SIG-M5 treated with dmso at 0.1 percent for 504 hours (cell line): ENCODE results near the gene ADAMTS2.

Experiments
- DNase-seq: peaks from one replicate; lab custom pipeline; 2025; ENCODE audit not compliant: unreplicated experiment; lab: John Stamatoyannopoulos, UW

Gene ADAMTS2

DNA sequence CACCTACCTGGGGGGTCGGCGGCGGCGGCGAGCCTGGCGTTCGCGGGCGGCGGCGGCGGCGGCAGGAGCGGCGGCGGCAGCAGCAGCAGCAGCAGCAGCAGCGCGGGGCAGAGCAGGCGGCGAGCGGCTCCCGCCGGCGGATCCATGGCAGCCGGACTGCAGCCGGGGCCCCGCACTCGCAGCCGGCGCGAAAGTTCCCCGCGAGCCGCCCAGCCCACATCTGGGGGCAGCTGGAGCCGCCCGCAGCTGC is 153 bp downstream of the ADAMTS2 start:
- DNase-seq, result no peak

- DNase-seq, result no peak
Observed at GRCh38 chr5:179344431-179345182, 654 bp downstream of the ADAMTS2 start.

- DNase-seq, result peak; percentile 18
Observed at GRCh38 chr5:179343719-179344430, 1.4 kb downstream of the ADAMTS2 start.

- DNase-seq, result no peak
Observed at GRCh38 chr5:179343021-179343718, 2.1 kb downstream of the ADAMTS2 start.

DNA sequence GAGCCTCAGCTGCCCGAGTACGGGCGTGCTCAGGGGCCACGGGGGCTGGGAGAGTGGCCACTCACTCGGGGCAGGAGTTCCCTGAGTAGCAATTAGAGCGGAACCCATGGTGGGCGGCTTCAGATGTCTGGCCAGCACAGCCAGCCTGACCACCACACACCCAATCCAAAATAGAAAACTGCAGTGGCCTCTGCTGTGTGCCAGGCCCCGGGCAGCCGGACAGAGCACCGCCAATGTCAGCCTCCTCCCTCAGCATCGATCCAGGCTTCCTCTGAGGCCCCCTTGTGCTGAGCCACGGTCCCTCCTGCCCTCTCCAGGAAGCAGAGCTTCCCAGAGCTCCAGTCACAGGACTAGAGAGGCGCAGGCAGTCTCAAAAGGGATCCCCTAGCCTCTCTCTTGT is 2.7 kb downstream of the ADAMTS2 start:
- no peak for DNase-seq

DNA sequence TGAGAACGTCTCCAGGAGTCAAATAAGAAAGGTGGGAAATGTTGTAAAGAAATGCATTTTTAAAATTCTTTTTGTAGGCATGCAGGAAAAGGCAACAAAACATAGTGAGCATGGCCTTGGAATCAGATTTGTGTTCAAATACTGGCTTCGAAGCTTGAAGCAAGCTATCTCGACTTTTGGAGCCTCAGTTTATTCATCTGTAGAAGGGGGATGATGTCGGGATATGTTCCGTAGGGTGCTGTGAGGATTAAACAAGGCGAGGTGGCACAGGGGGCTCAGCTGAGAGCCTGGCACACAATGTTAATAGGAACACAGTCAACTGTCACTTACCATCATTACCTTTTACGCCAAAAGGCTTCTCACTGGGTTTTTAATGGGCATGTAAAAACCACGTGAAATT is 4.8 kb downstream of the ADAMTS2 start:
- DNase-seq, result no peak

- DNase-seq, result no peak
Observed at GRCh38 chr5:179339996-179340395, 5.3 kb downstream of the ADAMTS2 start.

DNA sequence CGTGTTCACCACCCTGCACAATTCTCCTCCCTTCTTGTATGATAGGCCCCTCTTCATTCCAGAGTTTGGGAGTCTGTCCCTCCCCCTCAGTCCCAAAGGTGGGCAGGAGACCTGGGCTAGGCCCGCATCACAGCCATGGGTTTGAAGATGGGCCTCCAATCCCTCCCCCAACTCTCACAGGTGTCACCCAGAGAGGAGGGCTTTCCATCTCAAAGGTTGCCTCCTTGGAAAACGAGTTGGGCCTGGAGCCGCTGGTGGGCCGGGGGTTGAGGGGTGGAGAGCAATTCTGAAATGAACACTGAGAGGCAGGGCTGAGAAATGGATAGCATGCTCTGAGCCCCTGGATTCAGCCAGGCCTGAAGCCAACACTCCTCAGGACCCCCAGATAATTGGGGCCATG is 6.2 kb downstream of the ADAMTS2 start:
- DNase-seq, result no peak

GRCh38 chr5:179337796-179338676 is 7.2 kb downstream of the ADAMTS2 start:
- no peak for DNase-seq

- no peak for DNase-seq
Observed at GRCh38 chr5:179336871-179337795, 8.1 kb downstream of the ADAMTS2 start.

DNA sequence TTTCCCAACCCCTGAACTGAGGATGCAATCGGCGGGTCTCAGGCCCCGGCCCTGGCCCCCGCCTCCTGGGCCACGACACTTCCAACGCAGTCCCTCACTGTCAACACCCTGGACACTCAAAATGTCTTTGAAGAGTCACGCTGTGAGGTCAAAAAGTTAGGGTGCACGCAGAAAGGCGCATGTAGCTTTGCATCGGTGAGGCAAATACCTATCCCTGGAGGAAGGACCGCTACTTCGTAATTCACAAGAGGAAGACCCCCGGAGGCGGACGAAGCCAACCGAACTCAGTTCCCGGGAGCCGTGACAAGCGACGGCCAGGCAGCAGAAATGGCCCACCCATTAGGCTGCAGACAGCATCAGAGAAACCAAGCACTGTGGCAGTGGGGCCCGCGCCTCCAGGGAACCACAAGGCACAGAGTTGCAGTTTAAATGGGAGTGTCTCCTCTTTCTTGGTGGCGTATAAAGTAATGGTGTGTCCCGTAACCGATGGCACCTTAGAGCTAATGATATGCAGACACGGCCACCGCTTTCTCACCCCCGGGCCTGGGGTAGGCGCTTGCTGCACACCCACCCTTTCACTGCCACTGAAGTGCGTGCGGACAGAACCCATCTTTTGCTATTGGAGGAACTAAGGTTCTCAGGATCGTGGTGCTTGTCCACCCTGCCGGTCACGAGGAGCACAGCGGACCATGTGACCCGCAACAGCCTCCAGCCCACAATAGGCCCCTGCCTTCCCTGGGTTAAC is 9.0 kb downstream of the ADAMTS2 start:
- no peak for DNase-seq

DNA sequence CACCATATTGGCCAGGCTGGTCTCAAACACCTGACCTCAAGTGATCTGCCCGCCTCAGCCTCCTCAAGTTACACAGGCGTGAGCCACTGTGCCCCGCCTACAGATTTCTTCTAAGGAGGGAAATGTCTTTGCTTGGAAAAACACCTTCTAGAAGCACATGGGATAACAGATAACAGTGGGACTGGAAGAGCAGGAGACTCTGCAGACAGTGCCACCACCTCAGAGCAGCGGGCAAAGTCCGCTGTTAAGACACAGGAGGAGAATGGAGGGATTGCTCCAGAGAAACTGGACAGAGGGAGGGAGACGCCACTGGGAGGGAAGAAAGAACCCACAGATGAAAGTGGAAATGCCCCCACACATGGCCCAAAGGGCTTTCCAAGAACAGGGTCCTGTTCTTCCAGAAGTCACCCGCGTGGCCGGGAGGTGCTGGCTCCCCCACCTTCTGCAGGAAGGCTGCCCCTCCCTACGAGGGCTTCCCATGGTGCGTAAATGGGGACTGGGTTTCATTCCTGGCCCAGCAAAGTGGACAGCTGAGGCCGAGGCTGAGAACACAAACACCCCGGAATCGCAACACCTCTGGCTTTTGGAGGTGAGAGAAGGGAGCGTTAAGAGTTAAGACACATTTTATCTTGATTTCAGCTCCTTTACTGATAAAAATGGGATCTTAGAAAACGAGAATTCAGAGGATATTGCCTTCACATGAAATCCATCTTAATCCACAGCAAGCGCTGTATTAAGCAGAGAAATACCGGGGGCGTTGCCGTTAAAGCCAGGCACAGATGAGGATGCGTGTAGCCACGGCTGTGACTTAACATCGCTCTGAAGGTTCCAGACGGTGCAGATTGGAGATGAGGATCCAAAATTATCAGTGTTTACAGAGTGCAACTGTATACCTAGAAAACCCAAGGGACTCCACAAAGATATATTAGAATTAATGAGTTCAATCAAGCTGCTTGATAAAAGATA is 11.2 kb downstream of the ADAMTS2 start:
- DNase-seq, result no peak

DNA sequence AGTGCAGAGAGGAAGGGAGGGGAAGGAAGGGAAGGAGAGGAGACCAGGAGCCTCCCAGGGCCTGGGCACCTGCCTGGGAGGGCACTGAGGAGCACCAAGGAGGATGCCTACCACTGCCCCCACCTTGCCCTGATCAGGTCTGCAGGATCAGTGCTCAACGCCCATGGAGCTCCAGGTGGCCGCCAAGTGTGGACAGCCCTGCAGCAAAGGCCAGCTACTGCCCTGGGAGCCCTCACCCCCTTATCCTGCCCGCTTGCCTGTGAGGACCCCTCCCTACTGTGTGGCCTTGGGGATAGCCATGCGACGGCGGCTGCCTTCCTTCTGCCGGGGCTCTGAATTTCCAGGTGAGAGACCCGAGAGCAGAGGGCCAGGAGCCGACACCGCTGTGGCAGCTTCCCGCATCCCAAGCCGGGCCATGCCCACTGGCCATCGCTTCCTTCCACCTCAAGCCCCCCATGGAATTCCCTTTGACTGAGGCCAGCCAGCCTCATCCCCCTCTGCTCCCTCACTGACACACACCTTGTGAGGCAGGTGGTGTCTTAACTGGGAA is 12.4 kb downstream of the ADAMTS2 start:
- no peak for DNase-seq

- DNase-seq, result no peak
Observed at GRCh38 chr5:179331591-179332375, 13.5 kb downstream of the ADAMTS2 start.

- DNase-seq, result no peak
Observed at GRCh38 chr5:179330186-179330900, 14.9 kb downstream of the ADAMTS2 start.

DNA sequence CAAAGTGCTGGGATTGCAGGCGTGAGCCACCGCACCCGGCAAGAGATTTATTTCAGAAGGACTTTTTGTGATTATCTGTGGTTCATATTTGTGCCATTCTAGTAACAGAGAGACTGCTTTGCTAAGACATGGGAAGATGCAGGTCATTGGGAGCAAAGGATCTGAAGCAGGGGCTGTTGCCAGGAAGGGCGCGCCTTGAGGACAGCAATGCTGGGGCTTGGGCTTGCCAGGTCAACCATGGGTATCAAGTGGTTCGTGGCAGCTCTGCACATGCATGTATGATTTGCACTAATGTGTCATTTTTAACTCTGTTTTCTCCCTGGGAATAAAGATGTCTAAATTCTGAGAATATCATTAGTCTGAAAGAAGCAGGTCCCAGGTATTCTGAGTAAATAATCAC is 17.0 kb downstream of the ADAMTS2 start:
- DNase-seq, result no peak
